ENCODE data around the gene NUP93. TPM values are rescaled to one million over a fixed set of nuclear protein-coding genes. Genes with fewer than 3 reads are reported as not detected.

NUP93 gene
- polyA plus RNA-seq, 1 donor (not counting 4 experiments of a cell fraction or from before 2014, with no cell fraction given): 74.1 TPM

- DNase-seq (ENCODE audit: low read depth, low spot score): no peak
- Histone ChIP-seq H3K27me3 (ENCODE audit: control insufficient read depth, extremely low read depth, insufficient read depth, low read length) (no peaks in the 10 kb centered on the region), H3K9ac (ENCODE audit: control insufficient read depth, extremely low read depth, insufficient read depth, low read length) (no peak overlapping the region), H3K9me3 (ENCODE audit: control insufficient read depth, low read depth, low read length) (no peaks in the 10 kb centered on the region), H3K36me3 (ENCODE audit: control insufficient read depth in 2 of 2, extremely low read depth in 1 of 2, insufficient read depth in 2 of 2, low read length in 2 of 2) (no peaks in the 10 kb centered on the region), H2AFZ (ENCODE audit: control insufficient read depth, low read length) (no peak overlapping the region), H3K79me2 (ENCODE audit: control insufficient read depth, insufficient read depth, low read length) (no peaks in the 10 kb centered on the region), H3K4me2 (ENCODE audit: control insufficient read depth, extremely low read depth, insufficient read depth, low read depth, low read length) (no peak overlapping the region), H3K9me1 (ENCODE audit: control insufficient read depth, extremely low read depth, insufficient read depth, low read length) (no peaks in the 10 kb centered on the region), H3K4me1 (ENCODE audit: control insufficient read depth, extremely low read depth, insufficient read depth, low read length) (no peaks in the 10 kb centered on the region), H4K20me1 (ENCODE audit: control insufficient read depth, extremely low read depth, insufficient read depth, low read length) (no peaks in the 10 kb centered on the region), H3K27ac (ENCODE audit: control insufficient read depth, insufficient read depth, low read length) (no peak overlapping the region), H3K4me3 (ENCODE audit: control insufficient read depth in 2 of 3, extremely low read depth in 1 of 3, insufficient read depth in 2 of 3, low read depth in 1 of 3, low read length in 3 of 3) (no peak overlapping the region)
- dilution Hi-C loops (cut with MboI; ENCODE audit: extremely low pct_ligation_motif_present, low sequenced_read_pairs): no loop called here
- FAIRE-seq: no peak
- no peak for TF ChIP-seq EZH2 (IDR thresholded peaks at IDR 0.05; ENCODE audit: low read length)
- TF ChIP-seq CTCF (optimal IDR thresholded peaks at IDR 0.05 in 1 of 3, IDR thresholded peaks at IDR 0.05 in 1 of 3, conservative IDR thresholded peaks at IDR 0.05 in 1 of 3; ENCODE audit: extremely low read depth in 1 of 3, insufficient read depth in 2 of 3, low read length in 3 of 3): no peak
These were observed 152.3 kb downstream of the NUP93 start for GRCh38 chr16:56882077-56882800.

GRCh38 chr16:56883586-56883985, 153.7 kb downstream of the NUP93 start:
- DNase-seq (ENCODE audit: low read depth, low spot score) (no peak), FAIRE-seq (no peak)
- no peak overlapping the region for H3K4me2 ChIP-seq (ENCODE audit: control insufficient read depth, extremely low read depth, insufficient read depth, low read depth, low read length)
- no peak overlapping the region for H3K4me3 ChIP-seq (ENCODE audit: control insufficient read depth in 2 of 3, extremely low read depth in 1 of 3, insufficient read depth in 2 of 3, low read depth in 1 of 3, low read length in 3 of 3)
- no peaks in the 10 kb centered on the region for H3K36me3 ChIP-seq (ENCODE audit: control insufficient read depth in 2 of 2, extremely low read depth in 1 of 2, insufficient read depth in 2 of 2, low read length in 2 of 2)
- H3K9ac ChIP-seq (ENCODE audit: control insufficient read depth, extremely low read depth, insufficient read depth, low read length): no peak overlapping the region
- no peaks in the 10 kb centered on the region for H3K79me2 ChIP-seq (ENCODE audit: control insufficient read depth, insufficient read depth, low read length)
- H3K9me3 ChIP-seq (ENCODE audit: control insufficient read depth, low read depth, low read length): no peaks in the 10 kb centered on the region
- dilution Hi-C loops (cut with MboI; ENCODE audit: extremely low pct_ligation_motif_present, low sequenced_read_pairs): no loop called here
- H3K9me1 ChIP-seq (ENCODE audit: control insufficient read depth, extremely low read depth, insufficient read depth, low read length): no peaks in the 10 kb centered on the region
- H4K20me1 ChIP-seq (ENCODE audit: control insufficient read depth, extremely low read depth, insufficient read depth, low read length): no peaks in the 10 kb centered on the region
- H2AFZ ChIP-seq (ENCODE audit: control insufficient read depth, low read length): no peak overlapping the region
- H3K27ac ChIP-seq (ENCODE audit: control insufficient read depth, insufficient read depth, low read length): no peak overlapping the region
- H3K4me1 ChIP-seq (ENCODE audit: control insufficient read depth, extremely low read depth, insufficient read depth, low read length): no peaks in the 10 kb centered on the region
- no peaks in the 10 kb centered on the region for H3K27me3 ChIP-seq (ENCODE audit: control insufficient read depth, extremely low read depth, insufficient read depth, low read length)
- no peak for TF ChIP-seq CTCF (optimal IDR thresholded peaks at IDR 0.05 in 1 of 3, IDR thresholded peaks at IDR 0.05 in 1 of 3, conservative IDR thresholded peaks at IDR 0.05 in 1 of 3; ENCODE audit: extremely low read depth in 1 of 3, insufficient read depth in 2 of 3, low read length in 3 of 3)
- TF ChIP-seq EZH2 (IDR thresholded peaks at IDR 0.05; ENCODE audit: low read length): no peak

Measured in keratinocyte (primary cell).